GM19455 (cell line): ENCODE data around the gene HBM.
"Not testable (repeated sequence)": the region's sequence is repeated elsewhere in the genome, so short reads cannot be mapped to it uniquely, and the experiment has no call there.

Source experiments
- ATAC-seq: cut with Tn5 transposase; IDR thresholded peaks from one replicate; pipeline ENCODE4 v1.9.1; 2021; ENCODE audit not compliant: unreplicated experiment

Gene HBM, protein sequence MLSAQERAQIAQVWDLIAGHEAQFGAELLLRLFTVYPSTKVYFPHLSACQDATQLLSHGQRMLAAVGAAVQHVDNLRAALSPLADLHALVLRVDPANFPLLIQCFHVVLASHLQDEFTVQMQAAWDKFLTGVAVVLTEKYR

GRCh38 chr16:165539-166374 is at the start of gene HBM:
Gene HBM (plus strand): TSS chr16:165978. CDS start chr16:165998, 20 bp downstream.
- no peak for ATAC-seq

GRCh38 chr16:116015-116414 is 49.8 kb upstream of the HBM start:
- ATAC-seq: no peak

DNA sequence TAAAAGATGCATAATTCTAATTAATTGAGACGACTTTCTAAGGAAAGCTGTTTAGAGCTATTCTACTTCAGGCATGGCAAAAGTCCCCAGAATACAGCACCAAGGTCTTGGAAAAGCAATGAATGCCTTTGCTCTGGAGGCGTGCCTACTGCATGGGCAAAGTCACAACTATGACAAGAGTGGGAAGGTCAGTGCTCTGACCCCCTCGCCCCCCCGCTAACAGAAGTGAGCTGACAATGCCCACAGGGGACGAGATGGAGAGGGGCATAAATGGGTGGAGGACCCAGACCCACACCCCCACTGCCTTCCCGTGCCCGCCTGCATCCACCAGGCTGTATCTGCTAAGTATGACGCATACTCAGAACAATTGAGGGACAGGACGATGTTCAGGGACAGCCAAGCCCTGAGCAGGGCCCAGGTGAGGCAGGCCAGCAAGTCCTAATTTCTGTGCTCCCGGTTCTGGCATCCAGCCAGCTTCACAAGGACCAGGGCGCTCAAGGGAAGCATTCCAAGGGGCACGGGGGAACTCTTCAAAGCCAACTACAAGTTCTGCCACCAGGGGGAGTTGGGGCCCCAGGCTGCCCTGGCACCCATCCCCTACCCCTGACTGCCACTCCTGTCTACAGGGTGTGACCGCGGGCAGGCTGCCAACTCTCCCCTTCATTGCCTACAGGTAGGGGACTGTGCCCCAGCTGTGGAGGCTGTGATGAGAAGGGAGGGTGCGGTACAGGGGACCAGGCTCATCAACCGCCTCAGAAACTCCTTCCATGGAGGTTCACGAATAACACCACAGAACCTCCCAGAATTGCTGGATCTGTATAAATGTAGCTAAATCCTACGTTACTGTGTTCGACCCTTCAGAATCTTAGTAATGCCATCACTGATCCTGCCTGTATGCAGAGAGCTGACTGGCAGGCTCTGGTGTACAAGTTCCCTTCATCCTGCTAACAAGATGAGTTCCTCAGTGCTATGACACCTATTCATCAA is 48.1 kb upstream of the HBM start:
- ATAC-seq: no peak

DNA sequence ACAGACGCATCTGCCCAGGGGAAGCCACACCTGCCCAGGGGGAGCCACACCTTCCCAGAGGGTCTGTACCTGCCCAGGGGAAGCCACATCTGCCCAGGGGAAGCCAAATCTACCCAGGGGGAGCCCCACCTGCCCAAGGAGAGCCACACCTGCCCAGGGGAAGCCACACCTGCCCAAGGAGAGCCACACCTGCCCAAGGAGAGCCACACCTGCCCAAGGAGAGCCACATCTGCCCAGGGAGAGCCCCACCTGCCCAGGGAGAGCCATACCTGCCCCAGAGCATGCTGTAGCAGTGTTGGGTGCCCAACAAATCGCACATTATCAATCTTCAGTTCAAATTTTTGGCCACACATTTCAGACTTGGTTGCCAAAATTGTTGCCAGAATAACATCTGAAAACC is 46.9 kb upstream of the HBM start:
- ATAC-seq: no peak

DNA sequence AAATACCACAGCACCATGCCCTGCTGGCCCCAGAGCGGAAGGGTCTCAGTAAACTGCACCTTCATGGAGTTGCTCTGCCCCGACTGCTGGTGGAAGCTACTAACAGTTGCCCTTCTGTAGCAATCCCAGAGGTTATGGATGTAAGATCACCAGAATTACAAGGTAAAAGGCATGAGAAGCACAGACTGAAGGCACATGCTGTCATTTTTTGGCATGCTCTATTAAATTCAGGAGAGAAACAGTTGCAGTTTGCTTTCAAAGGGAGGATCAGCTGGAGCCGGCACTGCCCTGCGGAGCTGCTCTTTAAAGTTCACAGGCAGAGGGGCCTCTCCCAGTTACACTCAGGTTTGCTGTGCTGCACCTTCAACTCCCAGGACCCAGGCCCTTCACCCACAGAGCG is 46.5 kb upstream of the HBM start:
- ATAC-seq: no peak

DNA sequence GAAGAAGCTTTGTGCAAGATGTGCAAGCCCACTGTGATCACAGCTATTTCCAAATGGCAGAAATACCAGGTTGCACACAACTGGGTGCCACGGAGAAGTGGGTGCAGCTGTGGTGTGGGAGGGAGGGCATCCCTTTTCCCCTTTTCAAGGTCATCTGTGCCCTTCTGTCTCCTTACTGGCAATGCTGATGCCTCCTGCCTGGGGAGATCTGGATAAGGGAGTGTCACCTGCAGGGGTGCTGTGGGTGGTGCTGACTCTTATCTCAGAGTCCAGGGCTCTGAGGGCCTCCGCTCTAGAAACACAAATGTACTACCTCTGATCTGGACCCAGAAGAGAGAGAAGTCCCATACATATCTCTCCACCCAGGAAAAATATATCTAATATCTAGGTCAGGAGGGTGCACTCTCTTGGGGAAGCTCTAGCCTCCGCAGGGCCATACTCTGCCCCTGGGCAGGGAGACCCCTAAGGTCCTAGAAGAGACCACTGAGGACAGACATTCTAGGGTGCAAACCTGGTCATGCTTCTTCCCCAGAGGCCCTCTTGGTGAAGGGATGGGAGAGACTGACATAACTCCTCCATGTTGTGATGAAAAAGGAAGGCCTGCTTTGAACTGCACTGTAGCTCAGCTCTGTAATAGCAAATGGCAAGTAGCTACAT is 45.8 kb upstream of the HBM start:
- ATAC-seq: no peak

GRCh38 chr16:120756-121155 is 45.0 kb upstream of the HBM start:
- no peak for ATAC-seq

- no peak for ATAC-seq
These were observed 43.4 kb upstream of the HBM start for GRCh38 chr16:122361-122760.

- not testable (repeated sequence) for ATAC-seq
These were observed 42.0 kb upstream of the HBM start for GRCh38 chr16:123558-124350.

GRCh38 chr16:125011-125410 is 40.8 kb upstream of the HBM start:
- no peak for ATAC-seq

GRCh38 chr16:129075-129474 is 36.7 kb upstream of the HBM start:
- no peak for ATAC-seq

- ATAC-seq: no peak
These were observed 35.1 kb upstream of the HBM start for GRCh38 chr16:130533-131173.

- ATAC-seq: no peak
These were observed 33.7 kb upstream of the HBM start for GRCh38 chr16:132120-132519.

DNA sequence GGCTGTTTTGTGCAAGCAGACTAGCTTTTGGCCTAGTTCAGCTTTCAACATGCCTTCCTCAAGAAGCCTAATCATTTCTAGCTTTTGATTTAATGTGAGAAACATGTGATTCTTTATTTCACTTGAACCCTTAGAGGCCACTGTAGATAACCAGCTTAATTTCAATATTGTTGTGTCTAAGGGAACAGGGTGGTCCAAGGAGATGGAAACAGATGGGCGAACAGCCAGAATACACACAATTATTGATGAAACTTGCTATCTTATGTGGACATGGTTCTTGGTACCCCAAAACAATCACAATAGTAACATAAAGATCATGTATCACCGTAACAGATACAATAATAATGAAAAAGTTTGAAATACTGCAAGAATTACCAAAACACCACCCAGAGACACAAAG is 32.1 kb upstream of the HBM start:
- no peak for ATAC-seq

GRCh38 chr16:138049-138417 is 27.7 kb upstream of the HBM start:
- no peak for ATAC-seq

DNA sequence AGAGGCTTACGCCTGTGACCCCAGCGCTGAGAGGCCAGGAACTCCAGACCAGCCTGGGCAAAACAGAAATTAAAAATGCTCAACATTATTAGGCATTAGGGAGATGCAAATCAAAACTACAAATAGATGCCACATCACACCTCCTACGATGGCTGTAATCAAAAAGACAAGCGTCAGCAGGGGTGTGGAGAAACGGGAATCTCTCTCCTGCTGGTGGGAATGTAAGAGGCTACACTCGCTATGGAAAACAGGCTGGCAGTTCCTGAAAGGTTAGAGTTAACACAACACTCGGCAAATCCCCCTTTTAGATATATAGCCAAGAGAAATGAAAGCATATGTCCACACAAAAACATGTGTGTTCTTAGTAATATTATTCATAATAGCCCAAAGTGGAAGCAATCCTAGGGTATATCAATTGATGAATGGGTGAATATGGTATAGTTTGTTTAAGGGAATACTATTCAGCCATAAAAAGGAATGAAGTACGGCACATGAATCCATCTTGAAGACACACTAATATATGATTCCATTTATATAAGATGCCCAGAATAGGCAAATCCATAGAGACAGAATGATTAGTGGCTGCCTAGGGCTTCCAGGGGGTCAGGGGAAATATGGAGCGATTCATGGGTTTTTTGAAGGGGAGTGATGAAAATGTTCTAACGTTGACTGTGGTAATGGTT is 25.5 kb upstream of the HBM start:
- ATAC-seq: no peak

- ATAC-seq: no peak
These were observed 23.3 kb upstream of the HBM start for GRCh38 chr16:142405-142967.

DNA sequence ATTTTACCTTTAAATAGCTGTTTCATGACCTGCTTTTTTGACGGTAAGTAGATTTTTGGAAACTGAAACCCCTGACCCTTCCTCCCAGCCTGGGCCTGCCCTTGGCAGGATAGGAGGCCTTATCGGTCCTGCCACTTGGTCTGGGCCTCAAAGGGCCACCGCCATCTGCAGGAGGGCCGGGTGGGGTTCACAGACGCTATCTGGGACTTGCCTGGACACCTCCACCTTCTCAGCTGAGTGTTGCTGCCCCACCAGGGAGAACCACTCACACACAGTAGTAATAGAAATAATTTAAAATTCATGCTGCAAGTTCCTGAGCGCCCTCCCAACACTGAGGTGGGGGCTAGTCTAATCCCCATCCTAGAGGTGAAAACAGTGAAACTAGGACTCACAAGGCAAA is 22.7 kb upstream of the HBM start:
- no peak for ATAC-seq

GRCh38 chr16:143456-143855 is 22.3 kb upstream of the HBM start:
- no peak for ATAC-seq
